HCT116 (cell line): ENCODE results near the gene FAN1.

Source experiments
- CTCF ChIP-seq, 3 experiments: fragments of 200-600 bp in 1 of 3; sonication (generic) in 1 of 3; IDR thresholded peaks in 2 of 3; conservative IDR thresholded peaks in 1 of 3; 2 replicates each; pipeline ENCODE4 v1.5.1; 2012 to 2017; ENCODE audit warnings: low read depth in 2 of 3, low read length in 2 of 3, antibody characterized with exemption in 1 of 3, borderline replicate concordance in 1 of 3, control low read depth in 1 of 3, mild to moderate bottlenecking in 1 of 3, mixed read lengths in 1 of 3, mixed run types in 1 of 3, moderate library complexity in 1 of 3; ENCODE audit not compliant: insufficient read depth in 1 of 3
- EZH2 ChIP-seq: fragments of 200-600 bp; sonication (generic); IDR thresholded peaks from 2 replicates; pipeline ENCODE4 v1.6.1; 2017; ENCODE audit warnings: antibody characterized with exemption, mixed run types
- EZH2phosphoT487 ChIP-seq: fragments of 200-600 bp; IDR thresholded peaks from 2 replicates; pipeline ENCODE4 v1.6.1; 2018; ENCODE audit warnings: antibody characterized with exemption, borderline replicate concordance
- JUND ChIP-seq: IDR thresholded peaks from 2 replicates; pipeline ENCODE4 v1.6.1; 2012
- POLR2A ChIP-seq: IDR thresholded peaks from 2 replicates; pipeline ENCODE4 v1.7.0; 2011; ENCODE audit warnings: borderline replicate concordance; ENCODE audit not compliant: insufficient read depth, insufficient read length; ENCODE audit errors: extremely low read depth
- POLR2AphosphoS5 ChIP-seq: IDR thresholded peaks from 2 replicates; pipeline ENCODE4 v1.6.1; 2011; ENCODE audit warnings: mild to moderate bottlenecking, low read depth, low read length, moderate library complexity
- RAD21 ChIP-seq: IDR thresholded peaks from 2 replicates; pipeline ENCODE4 v1.6.1; 2012; ENCODE audit warnings: low read depth, mild to moderate bottlenecking
- REST ChIP-seq: IDR thresholded peaks from 2 replicates; pipeline ENCODE4 v1.6.1; 2012; ENCODE audit warnings: low read depth
- SP1 ChIP-seq: IDR thresholded peaks from 2 replicates; pipeline ENCODE4 v1.6.1; 2012; ENCODE audit warnings: low read depth
- SRF ChIP-seq: IDR thresholded peaks from 2 replicates; pipeline ENCODE4 v1.6.1; 2012; ENCODE audit warnings: low read depth

DNA sequence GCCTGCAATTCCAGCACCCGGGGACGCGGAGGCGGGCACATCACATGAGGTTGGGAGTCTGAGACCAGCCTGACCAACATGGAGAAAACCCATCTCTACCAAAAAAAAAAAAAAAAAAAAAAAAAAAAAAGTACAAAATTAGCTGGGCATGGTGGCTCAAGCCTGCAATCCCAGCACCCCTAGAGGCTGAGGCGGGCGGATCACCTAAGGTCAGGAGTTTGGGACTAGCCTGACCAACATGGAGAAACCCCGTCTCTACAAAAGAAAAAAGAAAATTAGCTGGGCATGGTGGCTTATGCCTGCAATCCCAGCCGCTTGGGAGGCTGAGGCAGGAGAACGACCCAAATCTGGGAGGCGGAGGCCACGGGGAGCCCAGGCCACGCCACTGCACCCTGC lies 7.5 kb upstream of the FAN1 start:
- TF ChIP-seq CTCF (IDR thresholded peaks at IDR 0.05 in 2 of 3, conservative IDR thresholded peaks at IDR 0.05 in 1 of 3; ENCODE audit: borderline replicate concordance in 1 of 3, insufficient read depth in 1 of 3, low read depth in 2 of 3, low read length in 2 of 3) (no peak), POLR2AphosphoS5 (no peak), RAD21 (no peak), POLR2A (no peak), EZH2 (no peak), SP1 (no peak), SRF (no peak), REST (no peak), EZH2phosphoT487 (no peak), JUND (no peak)
